Endodermal cell (in vitro differentiated cells): Measurements from ENCODE around the gene CCDC78. TPM values are rescaled to one million over a fixed set of nuclear protein-coding genes. Genes with fewer than 3 reads are reported as not detected.
"Not testable (repeated sequence)": the region's sequence is repeated elsewhere in the genome, so short reads cannot be mapped to it uniquely, and the experiment has no call there.

Source experiments
- DNase-seq: peaks from one replicate; pipeline ENCODE4 v3.0.0-alpha.2; 2017
- H3K27ac ChIP-seq: 2 replicates; pipeline ENCODE4 v1.5.1; 2013; ENCODE audit warnings: mild to moderate bottlenecking, low read depth, low read length, moderate library complexity
- H3K27me3 ChIP-seq: 2 replicates; pipeline ENCODE4 v1.6.1; 2013; ENCODE audit warnings: mild to moderate bottlenecking, low read length, moderate library complexity; ENCODE audit not compliant: insufficient read depth, control insufficient read depth, poor library complexity, severe bottlenecking
- H3K36me3 ChIP-seq: 2 replicates; pipeline ENCODE4 v1.7.0; 2013; ENCODE audit warnings: mild to moderate bottlenecking, low read length, moderate library complexity; ENCODE audit not compliant: control insufficient read depth, insufficient read depth
- H3K4me1 ChIP-seq: one replicate; pipeline ENCODE4 v1.7.0; 2013; ENCODE audit warnings: low read length; ENCODE audit not compliant: control insufficient read depth, insufficient read depth
- H3K4me3 ChIP-seq: 2 replicates; pipeline ENCODE4 v1.5.1; 2013; ENCODE audit warnings: mild to moderate bottlenecking, low read length, moderate library complexity
- H3K9ac ChIP-seq: 2 replicates; pipeline ENCODE4 v1.6.1; 2013; ENCODE audit warnings: mild to moderate bottlenecking, low read length, moderate library complexity; ENCODE audit not compliant: poor library complexity, severe bottlenecking; ENCODE audit errors: extremely low read depth
- H3K9me3 ChIP-seq: 2 replicates; pipeline ENCODE4 v1.6.1; 2013; ENCODE audit warnings: mild to moderate bottlenecking, low read length, moderate library complexity; ENCODE audit not compliant: control insufficient read depth
- H3K27ac Mint-ChIP-seq: 2 replicates; pipeline ENCODE4 v1.8.0; 2020; ENCODE audit warnings: mixed read lengths
- H3K27me3 Mint-ChIP-seq: 2 replicates; pipeline ENCODE4 v1.8.0; 2021; ENCODE audit warnings: mild to moderate bottlenecking, mixed read lengths; ENCODE audit not compliant: insufficient read depth
- H3K36me3 Mint-ChIP-seq: 2 replicates; pipeline ENCODE4 v1.8.0; 2020; ENCODE audit warnings: low read depth, mixed read lengths
- H3K4me1 Mint-ChIP-seq: 2 replicates; pipeline ENCODE4 v1.8.0; 2020; ENCODE audit warnings: mixed read lengths
- H3K4me3 Mint-ChIP-seq: 2 replicates; pipeline ENCODE4 v1.8.0; 2020; ENCODE audit warnings: mild to moderate bottlenecking, moderate library complexity, mixed read lengths
- H3K9me3 Mint-ChIP-seq: 2 replicates; pipeline ENCODE4 v1.8.0; 2020; ENCODE audit warnings: mild to moderate bottlenecking, mixed read lengths
- WGBS, 2 experiments: methylation state at CpG; one replicate each; pipeline versions ENCODE4 v1.1.5 to v1.1.7; 2013; ENCODE audit warnings: missing lambda C conversion rate in 2 of 2, mixed read lengths in 1 of 2; ENCODE audit not compliant: insufficient coverage in 1 of 2, insufficient read length in 1 of 2; 5-methylcytosine and 5-hydroxymethylcytosine counted together
- total RNA-seq, 2 donors: library from RNA; stranded (reverse); fragmentation: NEBNext Ultra II Directional in 1 of 2; extraction: Animal tissue kit (Norgen Biotek cat#: 25700) in 1 of 2; gene quantifications; 2 replicates in 1 of 2; 3 replicates in 1 of 2; pipeline ENCODE4 v1.2.1, GENCODE V29; 2021
- TF ChIP-seq, protein P1 (sequence below): fragments of 200-600 bp; sonication (generic); conservative IDR thresholded peaks from 2 replicates; pipeline ENCODE4 v1.5.0; 2021; ENCODE audit warnings: antibody characterized with exemption, mild to moderate bottlenecking

CCDC78 gene
- total RNA-seq, 2 donors from 2014 or later: 6.5 to 8.1 TPM

DNA sequence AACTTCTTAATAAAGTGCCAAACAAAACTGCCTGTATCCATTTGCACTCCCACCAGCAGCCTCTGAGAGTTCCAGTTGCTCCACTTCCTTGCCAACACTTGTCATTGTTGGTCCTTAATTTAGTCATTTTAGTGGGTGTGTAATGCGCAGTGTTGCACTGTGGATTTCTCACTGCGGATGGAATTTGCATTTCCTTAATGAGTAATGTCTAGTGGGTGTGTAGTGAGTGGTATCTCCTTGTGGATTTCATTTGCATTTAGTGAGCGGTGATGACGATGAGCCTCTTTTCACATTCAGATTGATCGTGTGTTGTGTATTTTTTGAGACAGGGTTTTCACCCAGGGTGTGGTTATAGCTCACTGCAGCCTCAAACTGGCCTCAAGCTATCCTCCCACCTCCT is 30.2 kb upstream of the CCDC78 start:
- TF ChIP-seq, protein P1, sequence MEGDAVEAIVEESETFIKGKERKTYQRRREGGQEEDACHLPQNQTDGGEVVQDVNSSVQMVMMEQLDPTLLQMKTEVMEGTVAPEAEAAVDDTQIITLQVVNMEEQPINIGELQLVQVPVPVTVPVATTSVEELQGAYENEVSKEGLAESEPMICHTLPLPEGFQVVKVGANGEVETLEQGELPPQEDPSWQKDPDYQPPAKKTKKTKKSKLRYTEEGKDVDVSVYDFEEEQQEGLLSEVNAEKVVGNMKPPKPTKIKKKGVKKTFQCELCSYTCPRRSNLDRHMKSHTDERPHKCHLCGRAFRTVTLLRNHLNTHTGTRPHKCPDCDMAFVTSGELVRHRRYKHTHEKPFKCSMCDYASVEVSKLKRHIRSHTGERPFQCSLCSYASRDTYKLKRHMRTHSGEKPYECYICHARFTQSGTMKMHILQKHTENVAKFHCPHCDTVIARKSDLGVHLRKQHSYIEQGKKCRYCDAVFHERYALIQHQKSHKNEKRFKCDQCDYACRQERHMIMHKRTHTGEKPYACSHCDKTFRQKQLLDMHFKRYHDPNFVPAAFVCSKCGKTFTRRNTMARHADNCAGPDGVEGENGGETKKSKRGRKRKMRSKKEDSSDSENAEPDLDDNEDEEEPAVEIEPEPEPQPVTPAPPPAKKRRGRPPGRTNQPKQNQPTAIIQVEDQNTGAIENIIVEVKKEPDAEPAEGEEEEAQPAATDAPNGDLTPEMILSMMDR: no peak
- Histone ChIP-seq H3K4me3 (no peak overlapping the region), H3K36me3 (no peaks in the 10 kb centered on the region), H3K27ac (no peak overlapping the region), H3K9me3 (no peaks in the 10 kb centered on the region), H3K27me3 (no peaks in the 10 kb centered on the region), H3K4me1 (no peaks in the 10 kb centered on the region), H3K9ac (no peak overlapping the region)
- peaks cover 5% of the 10 kb centered on the region for H3K9me3 Mint-ChIP-seq
- H3K36me3 Mint-ChIP-seq: no peaks in the 10 kb centered on the region
- DNase-seq: no peak
- peaks cover 15% of the 10 kb centered on the region for H3K27me3 Mint-ChIP-seq
- H3K4me1 Mint-ChIP-seq: peaks cover 10% of the 10 kb centered on the region
- H3K4me3 Mint-ChIP-seq: no peak overlapping the region
- WGBS, 2 experiments: 90 to 100% methylated on average over 4 to 5 of the region's 5 CpGs
- H3K27ac Mint-ChIP-seq: no peak overlapping the region

DNA sequence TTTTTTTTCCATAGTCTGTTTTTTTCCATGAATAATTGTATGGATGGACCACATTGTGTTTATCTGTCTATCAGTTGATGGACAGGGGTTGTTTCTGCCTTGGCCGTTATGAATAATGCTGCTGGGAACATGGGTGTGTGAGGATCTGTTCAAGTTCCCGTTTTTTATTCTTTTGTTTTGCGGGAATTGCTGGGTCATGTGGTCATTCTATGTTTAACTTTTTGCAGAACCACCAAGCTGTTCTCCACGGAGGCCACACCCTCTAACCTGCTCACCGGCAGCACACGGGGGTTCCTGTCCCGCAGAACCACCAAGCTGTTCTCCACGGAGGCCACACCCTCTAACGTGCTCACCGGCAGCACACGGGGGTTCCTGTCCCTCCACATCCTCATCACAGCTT is 28.4 kb upstream of the CCDC78 start:
- Histone ChIP-seq H3K36me3 (no peaks in the 10 kb centered on the region), H3K4me3 (no peak overlapping the region), H3K27ac (no peak overlapping the region), H3K4me1 (no peaks in the 10 kb centered on the region), H3K9ac (no peak overlapping the region), H3K9me3 (no peaks in the 10 kb centered on the region), H3K27me3 (no peaks in the 10 kb centered on the region)
- H3K9me3 Mint-ChIP-seq: peaks cover 5% of the 10 kb centered on the region
- H3K27ac Mint-ChIP-seq: no peak overlapping the region
- H3K36me3 Mint-ChIP-seq: no peaks in the 10 kb centered on the region
- no peak for DNase-seq
- WGBS, 2 experiments: 79 to 81% methylated on average over 11 of the region's 11 CpGs
- TF ChIP-seq, protein P1: no peak
- peaks cover 18% of the 10 kb centered on the region for H3K27me3 Mint-ChIP-seq
- H3K4me3 Mint-ChIP-seq: no peak overlapping the region
- peaks cover 13% of the 10 kb centered on the region for H3K4me1 Mint-ChIP-seq

DNA sequence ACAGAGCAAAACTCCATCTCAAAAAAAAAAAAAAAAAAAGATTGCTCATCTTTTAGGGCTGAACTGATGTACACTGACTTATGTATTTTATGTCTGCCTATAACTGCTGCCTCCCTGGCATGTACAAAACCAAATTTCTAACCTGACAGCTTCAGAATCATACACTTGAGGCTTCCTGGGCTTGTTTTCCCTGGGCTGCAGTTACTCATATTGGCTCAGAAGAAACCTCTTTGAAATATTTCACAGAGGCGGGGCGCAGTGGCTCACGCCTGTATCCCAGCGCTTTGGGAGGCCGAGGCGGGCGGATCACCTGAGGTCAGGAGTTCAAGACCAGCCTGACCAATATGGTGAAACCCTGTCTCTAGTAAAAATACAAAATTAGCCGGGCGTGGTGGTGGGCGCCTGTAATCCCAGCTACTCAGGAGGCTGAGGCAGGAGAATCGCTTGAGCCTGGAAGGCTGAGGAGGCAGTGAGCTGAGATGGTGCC is 27.9 kb upstream of the CCDC78 start:
- H3K9me3 ChIP-seq, H3K4me3 ChIP-seq, H3K9ac ChIP-seq, H3K36me3 ChIP-seq, H3K27me3 ChIP-seq, H3K4me3 Mint-ChIP-seq, H3K9me3 Mint-ChIP-seq, H3K4me1 ChIP-seq, H3K36me3 Mint-ChIP-seq, H3K27ac Mint-ChIP-seq, DNase-seq, H3K27ac ChIP-seq: not testable (repeated sequence)
- Mint-ChIP-seq H3K27me3 (peaks cover 18% of the 10 kb centered on the region), H3K4me1 (peaks cover 13% of the 10 kb centered on the region)
- WGBS, 2 experiments: 88 to 93% methylated on average over 7 to 11 of the region's 11 CpGs

DNA sequence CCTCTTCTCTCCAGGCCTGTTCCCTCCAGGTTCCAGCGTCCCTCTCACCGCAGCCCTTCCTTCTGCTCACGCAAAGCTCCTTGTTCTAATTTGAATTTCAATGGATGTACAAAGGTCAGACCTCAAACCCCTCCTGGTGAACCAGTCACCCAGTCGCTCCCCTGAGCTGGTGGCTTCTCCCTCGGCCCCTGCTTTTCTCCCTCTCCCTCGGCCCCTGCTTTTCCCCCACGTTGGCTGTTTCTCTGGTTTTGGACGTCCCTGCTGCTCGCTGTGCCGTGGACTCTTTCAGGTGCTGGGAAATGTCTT is 25.7 kb upstream of the CCDC78 start:
- Mint-ChIP-seq H3K36me3 (no peaks in the 10 kb centered on the region), H3K4me1 (peaks cover 13% of the 10 kb centered on the region), H3K4me3 (peak overlapping the region; percentile 8), H3K9me3 (peaks cover 5% of the 10 kb centered on the region), H3K27ac (no peak overlapping the region), H3K27me3 (peaks cover 18% of the 10 kb centered on the region)
- WGBS, 2 experiments: 39 to 53% methylated on average over 7 to 10 of the region's 10 CpGs
- Histone ChIP-seq H3K27me3 (no peaks in the 10 kb centered on the region), H3K9me3 (no peaks in the 10 kb centered on the region), H3K27ac (no peak overlapping the region), H3K9ac (no peak overlapping the region), H3K4me1 (no peaks in the 10 kb centered on the region), H3K4me3 (no peak overlapping the region), H3K36me3 (no peaks in the 10 kb centered on the region)
- peak; percentile 59 for DNase-seq
- TF ChIP-seq, protein P1: no peak
